Measurements from ENCODE around the gene SLC22A17.

- TF ChIP-seq POLR2A (IDR thresholded peaks at IDR 0.05; ENCODE audit: low read depth, low read length) (no peak), CTCF (conservative IDR thresholded peaks at IDR 0.05; ENCODE audit: low read depth, low read length) (no peak), BHLHE40 (IDR thresholded peaks at IDR 0.05; ENCODE audit: low read depth, low read length) (no peak), SMC3 (IDR thresholded peaks at IDR 0.05; ENCODE audit: low read depth, low read length) (no peak), USF2 (IDR thresholded peaks at IDR 0.05; ENCODE audit: low read depth, low read length) (no peak), NFE2L2 (IDR thresholded peaks at IDR 0.05; ENCODE audit: low read depth, low read length) (no peak), MAZ (IDR thresholded peaks at IDR 0.05; ENCODE audit: borderline replicate concordance, low read depth, low read length) (no peak), RFX5 (IDR thresholded peaks at IDR 0.05; ENCODE audit: low read depth, low read length) (no peak), CHD1 (IDR thresholded peaks at IDR 0.05; ENCODE audit: low read depth, low read length) (no peak), CEBPB (IDR thresholded peaks at IDR 0.05; ENCODE audit: low read depth, low read length) (no peak), ELK1 (IDR thresholded peaks at IDR 0.05; ENCODE audit: borderline replicate concordance, low read depth, low read length) (no peak)
Observed at GRCh38 chr14:23385642-23386265, 33.1 kb upstream of the SLC22A17 start.
